ENCODE results near the gene DCDC2C. TPM values are rescaled to one million over a fixed set of nuclear protein-coding genes. Genes with fewer than 3 reads are reported as not detected.

The DCDC2C gene
- total and polyA plus RNA-seq, 2 donors from 2014 or later: not detected

DNA sequence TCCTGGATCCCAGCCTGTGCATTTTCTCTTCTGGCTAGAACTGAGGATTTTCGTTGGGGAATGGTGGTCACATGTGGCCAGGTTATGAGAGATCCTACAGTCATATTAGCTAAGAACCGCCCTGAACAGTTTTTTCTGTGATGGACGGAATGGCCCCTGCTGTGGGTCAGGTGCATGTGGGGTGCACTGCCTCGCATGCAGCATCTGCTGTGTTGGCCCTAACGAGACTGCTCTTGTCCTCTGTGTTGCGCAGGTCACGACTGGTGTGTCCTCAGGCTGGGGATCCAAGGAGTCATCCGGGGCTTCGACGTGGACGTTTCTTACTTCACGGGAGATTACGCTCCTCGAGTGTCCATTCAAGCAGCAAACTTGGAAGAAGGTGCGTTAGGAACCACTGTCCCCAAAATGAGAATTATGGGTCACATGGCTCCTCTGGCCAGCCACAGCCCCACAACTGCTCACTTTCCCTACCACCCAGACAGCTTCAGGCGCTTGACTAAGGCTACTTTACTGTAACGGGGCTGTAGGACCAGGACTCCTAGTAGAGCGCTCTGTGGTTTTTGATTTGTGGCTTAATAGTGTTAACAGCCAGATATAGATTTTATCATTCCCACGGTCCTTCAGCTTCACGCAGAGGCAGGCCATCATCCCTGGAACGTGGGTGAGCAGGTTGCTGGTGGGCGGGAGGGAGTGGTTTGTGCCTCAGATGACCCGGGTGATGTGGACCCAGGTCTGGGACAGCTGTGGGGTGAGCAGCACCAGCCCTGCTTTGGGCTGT is 23.6 kb upstream of the DCDC2C start:
- no peaks in the 10 kb centered on the region for H3K4me1 ChIP-seq (ENCODE audit: control insufficient read depth in 2 of 3, insufficient read depth in 2 of 3, low read depth in 1 of 3, low read length in 3 of 3)
- H3K4me3 ChIP-seq (ENCODE audit: low read length in 3 of 3): no peak overlapping the region
- TF ChIP-seq CTCF (IDR thresholded peaks at IDR 0.05; ENCODE audit: borderline replicate concordance, extremely low read depth, insufficient read depth): no peak
- FAIRE-seq (no peak), DNase-seq (no peak)
- no peaks in the 10 kb centered on the region for H3K27me3 ChIP-seq (ENCODE audit: control insufficient read depth, insufficient read depth, low read length)
- no peaks in the 10 kb centered on the region for H3K9me3 ChIP-seq (ENCODE audit: control insufficient read depth in 2 of 3, insufficient read depth in 1 of 3, low read length in 3 of 3)
- no peak overlapping the region for H3K27ac ChIP-seq (ENCODE audit: low read depth in 2 of 2, low read length in 2 of 2)
- intact Hi-C loops (cut with DNase I): no loop called here
- no peak overlapping the region for H3K9ac ChIP-seq (ENCODE audit: low read length in 3 of 3)
- no peaks in the 10 kb centered on the region for H3K36me3 ChIP-seq (ENCODE audit: control insufficient read depth in 2 of 3, insufficient read depth in 3 of 3, low read length in 3 of 3)

DNA sequence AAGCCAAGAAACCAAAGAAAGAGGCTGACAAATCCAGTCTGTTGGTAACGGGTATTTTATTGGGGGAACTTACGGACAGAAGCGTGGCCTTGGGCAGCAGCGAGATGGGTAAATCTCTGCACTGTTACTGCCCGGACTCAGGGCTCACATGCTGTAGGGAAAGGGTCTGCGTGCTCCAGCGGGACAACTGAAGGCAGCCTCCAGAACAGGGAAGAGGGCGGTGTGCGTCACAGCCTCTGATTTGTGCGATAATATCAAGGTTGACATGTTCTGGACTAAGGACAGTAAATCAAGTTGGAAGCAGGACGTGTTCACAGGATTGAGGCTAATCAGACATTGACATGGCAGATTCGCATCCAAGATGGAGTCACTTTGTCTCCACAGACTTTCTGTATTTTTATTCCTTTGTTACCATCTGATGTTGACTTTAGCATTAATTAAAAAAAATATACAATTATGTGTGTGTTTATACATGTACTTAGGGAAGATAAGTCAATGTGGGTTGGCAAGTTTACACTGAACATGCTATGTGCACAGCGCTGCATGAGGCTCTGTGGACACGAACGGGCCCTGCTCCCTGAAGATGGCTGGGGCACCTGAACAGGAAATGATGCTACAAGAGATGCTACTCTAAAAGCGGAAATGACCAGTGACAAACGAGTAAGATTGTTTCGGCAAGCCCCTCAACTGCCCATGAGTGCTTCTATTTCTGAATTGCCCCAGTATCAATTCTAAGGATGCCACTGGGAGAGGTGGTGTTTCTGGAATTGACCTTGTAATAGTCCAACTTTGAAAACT is 22.6 kb upstream of the DCDC2C start:
- no peaks in the 10 kb centered on the region for H3K9me3 ChIP-seq (ENCODE audit: control insufficient read depth in 2 of 3, insufficient read depth in 1 of 3, low read length in 3 of 3)
- H3K27ac ChIP-seq (ENCODE audit: low read depth in 2 of 2, low read length in 2 of 2): no peak overlapping the region
- no peaks in the 10 kb centered on the region for H3K27me3 ChIP-seq (ENCODE audit: control insufficient read depth, insufficient read depth, low read length)
- no peak overlapping the region for H3K9ac ChIP-seq (ENCODE audit: low read length in 3 of 3)
- no peaks in the 10 kb centered on the region for H3K36me3 ChIP-seq (ENCODE audit: control insufficient read depth in 2 of 3, insufficient read depth in 3 of 3, low read length in 3 of 3)
- H3K4me1 ChIP-seq (ENCODE audit: control insufficient read depth in 2 of 3, insufficient read depth in 2 of 3, low read depth in 1 of 3, low read length in 3 of 3): no peaks in the 10 kb centered on the region
- DNase-seq (no peak), FAIRE-seq (no peak)
- intact Hi-C loops (cut with DNase I): no loop called here
- H3K4me3 ChIP-seq (ENCODE audit: low read length in 3 of 3): no peak overlapping the region
- no peak for TF ChIP-seq CTCF (IDR thresholded peaks at IDR 0.05; ENCODE audit: borderline replicate concordance, extremely low read depth, insufficient read depth)

DNA sequence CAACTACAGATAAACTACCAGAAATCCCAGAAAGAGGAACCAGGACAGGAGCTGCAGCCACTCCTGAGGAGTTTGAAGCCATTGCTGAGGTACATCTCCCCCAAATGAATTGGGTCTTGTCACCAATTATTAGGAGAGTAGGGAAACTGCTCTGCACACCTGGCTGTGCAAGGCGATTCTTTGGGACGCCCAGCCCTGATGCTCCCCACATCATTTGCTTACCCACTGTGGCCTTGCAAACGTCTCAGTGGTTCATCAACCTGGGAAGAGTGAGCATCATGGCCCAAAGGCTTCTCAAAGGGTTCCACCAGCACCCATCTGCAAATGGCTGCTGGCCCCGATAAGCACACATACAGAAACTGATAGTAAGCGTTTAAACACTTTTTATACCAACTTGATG is 21.8 kb upstream of the DCDC2C start:
- Histone ChIP-seq H3K36me3 (ENCODE audit: control insufficient read depth in 2 of 3, insufficient read depth in 3 of 3, low read length in 3 of 3) (no peaks in the 10 kb centered on the region), H3K4me3 (ENCODE audit: low read length in 3 of 3) (no peak overlapping the region), H3K27me3 (ENCODE audit: control insufficient read depth, insufficient read depth, low read length) (no peaks in the 10 kb centered on the region), H3K9me3 (ENCODE audit: control insufficient read depth in 2 of 3, insufficient read depth in 1 of 3, low read length in 3 of 3) (no peaks in the 10 kb centered on the region), H3K4me1 (ENCODE audit: control insufficient read depth in 2 of 3, insufficient read depth in 2 of 3, low read depth in 1 of 3, low read length in 3 of 3) (no peaks in the 10 kb centered on the region), H3K9ac (ENCODE audit: low read length in 3 of 3) (no peak overlapping the region), H3K27ac (ENCODE audit: low read depth in 2 of 2, low read length in 2 of 2) (no peak overlapping the region)
- DNase-seq (no peak), FAIRE-seq (no peak)
- intact Hi-C loops (cut with DNase I): no loop called here
- TF ChIP-seq CTCF (IDR thresholded peaks at IDR 0.05; ENCODE audit: borderline replicate concordance, extremely low read depth, insufficient read depth): no peak

Measured in kidney (tissue), 14 donors.